ENCODE results near the gene NPFFR2. TPM values are rescaled to one million over a fixed set of nuclear protein-coding genes. Genes with fewer than 3 reads are reported as not detected.

The NPFFR2 gene
- total and polyA plus RNA-seq, 2 donors (not counting 1 experiment from before 2014, with no cell fraction given): not detected

GRCh38 chr4:72110886-72111285 lies 79.1 kb downstream of the NPFFR2 start:
- no peaks in the 10 kb centered on the region for H3K27me3 ChIP-seq (ENCODE audit: control insufficient read depth, insufficient read depth, low read length)
- DNase-seq (ENCODE audit: low read depth in 2 of 2): peak in 1 of 2 donors; percentile 53
- H3K36me3 ChIP-seq (ENCODE audit: control insufficient read depth, insufficient read depth, low read length): no peaks in the 10 kb centered on the region
- H3K9ac ChIP-seq (ENCODE audit: insufficient read depth, low read length): no peak overlapping the region
- H3K4me1 ChIP-seq (ENCODE audit: control insufficient read depth, extremely low read depth, insufficient read depth, low read length): no peaks in the 10 kb centered on the region
- no peak overlapping the region for H2AFZ ChIP-seq (ENCODE audit: low read length)
- TF ChIP-seq CTCF (conservative IDR thresholded peaks at IDR 0.05 in 1 of 2, IDR thresholded peaks at IDR 0.05 in 1 of 2; ENCODE audit: low read depth in 1 of 2, low read length in 2 of 2) (no peak), EZH2 (IDR thresholded peaks at IDR 0.05; ENCODE audit: low read length, missing control alignments) (no peak)
- no peaks in the 10 kb centered on the region for H4K20me1 ChIP-seq (ENCODE audit: control insufficient read depth, extremely low read depth, insufficient read depth, low read length)
- no peak overlapping the region for H3K4me2 ChIP-seq (ENCODE audit: extremely low read depth, insufficient read depth, low read length)
- no peaks in the 10 kb centered on the region for H3K9me3 ChIP-seq (ENCODE audit: control insufficient read depth, insufficient read depth, low read depth, low read length)
- H3K79me2 ChIP-seq (ENCODE audit: control insufficient read depth, insufficient read depth, low read length): no peaks in the 10 kb centered on the region
- no peak overlapping the region for H3K4me3 ChIP-seq (replicated peaks in 1 of 4; ENCODE audit: control extremely low read depth in 1 of 4, insufficient read depth in 1 of 4, low read depth in 3 of 4, low read length in 4 of 4)
- H3K27ac ChIP-seq (ENCODE audit: insufficient read depth, low read length): no peak overlapping the region

GRCh38 chr4:72111863-72112262 lies 80.1 kb downstream of the NPFFR2 start:
- no peak for TF ChIP-seq EZH2 (IDR thresholded peaks at IDR 0.05; ENCODE audit: low read length, missing control alignments)
- TF ChIP-seq CTCF (conservative IDR thresholded peaks at IDR 0.05 in 1 of 2, IDR thresholded peaks at IDR 0.05 in 1 of 2; ENCODE audit: low read depth in 1 of 2, low read length in 2 of 2): no peak
- Histone ChIP-seq H3K4me2 (ENCODE audit: extremely low read depth, insufficient read depth, low read length) (no peak overlapping the region), H2AFZ (ENCODE audit: low read length) (no peak overlapping the region), H3K4me3 (replicated peaks in 1 of 4; ENCODE audit: control extremely low read depth in 1 of 4, insufficient read depth in 1 of 4, low read depth in 3 of 4, low read length in 4 of 4) (no peak overlapping the region), H3K79me2 (ENCODE audit: control insufficient read depth, insufficient read depth, low read length) (no peaks in the 10 kb centered on the region), H3K27ac (ENCODE audit: insufficient read depth, low read length) (no peak overlapping the region), H3K9ac (ENCODE audit: insufficient read depth, low read length) (no peak overlapping the region), H3K36me3 (ENCODE audit: control insufficient read depth, insufficient read depth, low read length) (no peaks in the 10 kb centered on the region), H4K20me1 (ENCODE audit: control insufficient read depth, extremely low read depth, insufficient read depth, low read length) (no peaks in the 10 kb centered on the region), H3K4me1 (ENCODE audit: control insufficient read depth, extremely low read depth, insufficient read depth, low read length) (no peaks in the 10 kb centered on the region), H3K9me3 (ENCODE audit: control insufficient read depth, insufficient read depth, low read depth, low read length) (no peaks in the 10 kb centered on the region), H3K27me3 (ENCODE audit: control insufficient read depth, insufficient read depth, low read length) (no peaks in the 10 kb centered on the region)
- DNase-seq (ENCODE audit: low read depth in 2 of 2): no peak

- no peaks in the 10 kb centered on the region for H3K79me2 ChIP-seq (ENCODE audit: control insufficient read depth, insufficient read depth, low read length)
- no peak overlapping the region for H2AFZ ChIP-seq (ENCODE audit: low read length)
- H3K36me3 ChIP-seq (ENCODE audit: control insufficient read depth, insufficient read depth, low read length): no peaks in the 10 kb centered on the region
- no peaks in the 10 kb centered on the region for H3K27me3 ChIP-seq (ENCODE audit: control insufficient read depth, insufficient read depth, low read length)
- no peak overlapping the region for H3K4me2 ChIP-seq (ENCODE audit: extremely low read depth, insufficient read depth, low read length)
- no peak overlapping the region for H3K9ac ChIP-seq (ENCODE audit: insufficient read depth, low read length)
- H4K20me1 ChIP-seq (ENCODE audit: control insufficient read depth, extremely low read depth, insufficient read depth, low read length): no peaks in the 10 kb centered on the region
- TF ChIP-seq EZH2 (IDR thresholded peaks at IDR 0.05; ENCODE audit: low read length, missing control alignments) (no peak), CTCF (conservative IDR thresholded peaks at IDR 0.05 in 1 of 2, IDR thresholded peaks at IDR 0.05 in 1 of 2; ENCODE audit: low read depth in 1 of 2, low read length in 2 of 2) (no peak)
- no peaks in the 10 kb centered on the region for H3K9me3 ChIP-seq (ENCODE audit: control insufficient read depth, insufficient read depth, low read depth, low read length)
- H3K27ac ChIP-seq (ENCODE audit: insufficient read depth, low read length): no peak overlapping the region
- H3K4me3 ChIP-seq (replicated peaks in 1 of 4; ENCODE audit: control extremely low read depth in 1 of 4, insufficient read depth in 1 of 4, low read depth in 3 of 4, low read length in 4 of 4): no peak overlapping the region
- peak; percentile 58 to 87 for DNase-seq (ENCODE audit: low read depth in 2 of 2)
- H3K4me1 ChIP-seq (ENCODE audit: control insufficient read depth, extremely low read depth, insufficient read depth, low read length): no peaks in the 10 kb centered on the region
These were observed 80.8 kb downstream of the NPFFR2 start for GRCh38 chr4:72112514-72113156.
